GM12874 (cell line): ENCODE results near the gene THAP11.

Experiments
- CTCF ChIP-seq: IDR thresholded peaks from 2 replicates; pipeline ENCODE4 v1.5.1; 2011; ENCODE audit warnings: low read depth, mild to moderate bottlenecking, control low read depth, low read length, moderate library complexity; ENCODE audit not compliant: insufficient read depth

The THAP11 gene

GRCh38 chr16:67841198-67841815 lies 813 bp upstream of the THAP11 start:
- TF ChIP-seq CTCF = no peak

- peak; percentile 46 for TF ChIP-seq CTCF
These were observed 606 bp downstream of the THAP11 start for GRCh38 chr16:67842509-67843342.

- TF ChIP-seq CTCF = no peak
These were observed 1.2 kb downstream of the THAP11 start for GRCh38 chr16:67843343-67843765.

GRCh38 chr16:67844497-67844896 lies 2.4 kb downstream of the THAP11 start:
- no peak for TF ChIP-seq CTCF

- TF ChIP-seq CTCF = no peak
These were observed 3.4 kb downstream of the THAP11 start for GRCh38 chr16:67845291-67846062.

GRCh38 chr16:67846063-67846319 lies 3.9 kb downstream of the THAP11 start:
- no peak for TF ChIP-seq CTCF

- no peak for TF ChIP-seq CTCF
These were observed 4.4 kb downstream of the THAP11 start, which contains the start of gene NUTF2 for GRCh38 chr16:67846320-67847063. NUTF2 (plus strand) TSS chr16:67846933; CDS start chr16:67865131, 18,198 bp downstream.
